K562 (cell line): ENCODE results near the gene ABCA3. TPM values are rescaled to one million over a fixed set of nuclear protein-coding genes. Genes with fewer than 3 reads are reported as not detected.

Source experiments
- ARNT ChIP-seq, 2 experiments: fragments of 450-650 bp; IDR thresholded peaks; 2 replicates each; pipeline ENCODE4 v1.6.1; 2016; ENCODE audit warnings: mild to moderate bottlenecking in 1 of 2
- CBX3 ChIP-seq, 2 experiments: IDR thresholded peaks; 1 replicate in 1 of 2; 2 replicates in 1 of 2; pipeline ENCODE4 v1.6.1; 2012; ENCODE audit warnings: inconsistent platforms in 2 of 2, low read length in 2 of 2, borderline replicate concordance in 1 of 2, control low read depth in 1 of 2
- CEBPZ ChIP-seq: fragments of 150-350 bp; IDR thresholded peaks from 2 replicates; pipeline ENCODE4 v1.6.1; 2014; ENCODE audit warnings: low read depth, mild to moderate bottlenecking, low read length, borderline replicate concordance
- FUS ChIP-seq: fragments of 200-400 bp; formaldehyde crosslinking; optimal IDR thresholded peaks from 2 replicates; pipeline ENCODE3; 2017; ENCODE audit warnings: low read depth, low read length
- GATAD2A ChIP-seq: fragments of 450-650 bp; IDR thresholded peaks from 2 replicates; pipeline ENCODE4 v1.6.1; 2017
- IFI16 ChIP-seq: fragments of 250-450 bp; sonication (Bioruptor Pico); IDR thresholded peaks from 2 replicates; pipeline ENCODE4 v2.1.2; 2022; ENCODE audit warnings: mild to moderate bottlenecking, inconsistent platforms
- KLF6 ChIP-seq: fragments of 250-450 bp; sonication (Bioruptor Pico); IDR thresholded peaks from 2 replicates; pipeline ENCODE4 v1.4.0; 2020; ENCODE audit warnings: mild to moderate bottlenecking, moderate library complexity, borderline replicate concordance
- L3MBTL2 ChIP-seq: fragments of 450-650 bp; IDR thresholded peaks from 2 replicates; pipeline ENCODE4 v1.6.1; 2016; ENCODE audit warnings: mild to moderate bottlenecking, moderate library complexity
- MTA3 ChIP-seq: fragments of 450-650 bp; formaldehyde crosslinking; IDR thresholded peaks from 2 replicates; pipeline ENCODE4 v1.6.1; 2017; ENCODE audit warnings: mild to moderate bottlenecking, borderline replicate concordance
- NFIX ChIP-seq: fragments of 250-450 bp; sonication (Bioruptor Pico); IDR thresholded peaks from 2 replicates; pipeline ENCODE4 v1.4.0; 2020; ENCODE audit warnings: low read depth, mild to moderate bottlenecking, moderate library complexity
- RBM25 ChIP-seq: fragments of 200-400 bp; formaldehyde crosslinking; IDR thresholded peaks from 2 replicates; pipeline ENCODE4 v1.6.1; 2018; ENCODE audit warnings: low read length, low read depth, moderate library complexity; ENCODE audit not compliant: severe bottlenecking
- SIN3B ChIP-seq: fragments of 450-650 bp; IDR thresholded peaks from 2 replicates; pipeline ENCODE4 v1.6.1; 2017; ENCODE audit warnings: low read depth, mild to moderate bottlenecking, moderate library complexity
- SIX5 ChIP-seq, 2 experiments: IDR thresholded peaks; 2 replicates each; pipeline ENCODE4 v1.6.1; 2011; ENCODE audit warnings: low read length in 2 of 2, borderline replicate concordance in 1 of 2, low read depth in 1 of 2, mild to moderate bottlenecking in 1 of 2, moderate library complexity in 1 of 2; ENCODE audit not compliant: insufficient read depth in 1 of 2
- TBL1XR1 ChIP-seq, 2 experiments: IDR thresholded peaks; 2 replicates each; pipeline ENCODE4 v1.6.1; 2012; ENCODE audit warnings: improper control_type of control experiment in 2 of 2, low read length in 2 of 2, mild to moderate bottlenecking in 1 of 2
- TCFL5 ChIP-seq: fragments of 250-450 bp; sonication (Bioruptor Pico); conservative IDR thresholded peaks from 2 replicates; pipeline ENCODE4 v1.6.1; 2021; ENCODE audit warnings: mild to moderate bottlenecking, moderate library complexity, matching md5 sums
- TEAD4 ChIP-seq, 2 experiments: sonication (generic) in 1 of 2; formaldehyde crosslinking in 1 of 2; IDR thresholded peaks; 2 replicates each; pipeline versions ENCODE4 v1.6.1 to v1.8.0; 2012 to 2022; ENCODE audit warnings: borderline replicate concordance in 1 of 2, inconsistent platforms in 1 of 2, low read length in 1 of 2, mild to moderate bottlenecking in 1 of 2, missing genetic modification reagents in 1 of 2
- ZBTB5 ChIP-seq: fragments of 450-650 bp; IDR thresholded peaks from 2 replicates; pipeline ENCODE4 v1.6.1; 2017; ENCODE audit warnings: antibody characterized with exemption
- ZNF384 ChIP-seq: IDR thresholded peaks from 2 replicates; pipeline ENCODE4 v1.6.1; 2012; ENCODE audit warnings: low read depth, low read length, improper control_type of control experiment
- ZNF77 ChIP-seq: fragments of 250-450 bp; sonication (Bioruptor Pico); IDR thresholded peaks from 2 replicates; pipeline ENCODE4 v1.5.0; 2020
- polyA plus RNA-seq, 8 experiments: library from polyadenylated mRNA; depleted of rRNA in 4 of 8; stranded (reverse) in 5 of 8; unstranded in 3 of 8; fragments of >200 nt; fragmentation: Nextera tagmentation in 2 of 8; fragmentation: Illumina TruSeq in 1 of 8; extraction: Ambion mirVana in 2 of 8; extraction: Trizol in 1 of 8; gene quantifications; 2 replicates each; pipeline versions ENCODE4 v1.2.1 to v1.2.3, GENCODE V29; 2011 to 2014; ENCODE audit warnings: inconsistent platforms in 1 of 8, missing spikeins in 1 of 8
- total RNA-seq, 7 experiments: library from RNA; depleted of rRNA in 6 of 7; stranded (reverse); fragments of >200 nt in 6 of 7; fragmentation: Illumina TruSeq in 2 of 7; extraction: Trizol in 2 of 7; gene quantifications; 2 replicates each; pipeline versions ENCODE4 v1.2.1 to v1.2.3, GENCODE V29; 2011 to 2021; ENCODE audit warnings: low replicate concordance in 1 of 7
- TF ChIP-seq, protein P1 (sequence below): fragments of 450-650 bp; IDR thresholded peaks from 2 replicates; pipeline ENCODE4 v1.7.1; 2018; ENCODE audit warnings: mild to moderate bottlenecking, low read depth; ENCODE audit not compliant: partially characterized antibody

ABCA3 gene
- total and polyA plus RNA-seq, 9 of the 15 experiments (the other 6 are each of a cell fraction or from before 2014, with no cell fraction given): 0.66 to 23.7 (median 6.9) TPM

DNA sequence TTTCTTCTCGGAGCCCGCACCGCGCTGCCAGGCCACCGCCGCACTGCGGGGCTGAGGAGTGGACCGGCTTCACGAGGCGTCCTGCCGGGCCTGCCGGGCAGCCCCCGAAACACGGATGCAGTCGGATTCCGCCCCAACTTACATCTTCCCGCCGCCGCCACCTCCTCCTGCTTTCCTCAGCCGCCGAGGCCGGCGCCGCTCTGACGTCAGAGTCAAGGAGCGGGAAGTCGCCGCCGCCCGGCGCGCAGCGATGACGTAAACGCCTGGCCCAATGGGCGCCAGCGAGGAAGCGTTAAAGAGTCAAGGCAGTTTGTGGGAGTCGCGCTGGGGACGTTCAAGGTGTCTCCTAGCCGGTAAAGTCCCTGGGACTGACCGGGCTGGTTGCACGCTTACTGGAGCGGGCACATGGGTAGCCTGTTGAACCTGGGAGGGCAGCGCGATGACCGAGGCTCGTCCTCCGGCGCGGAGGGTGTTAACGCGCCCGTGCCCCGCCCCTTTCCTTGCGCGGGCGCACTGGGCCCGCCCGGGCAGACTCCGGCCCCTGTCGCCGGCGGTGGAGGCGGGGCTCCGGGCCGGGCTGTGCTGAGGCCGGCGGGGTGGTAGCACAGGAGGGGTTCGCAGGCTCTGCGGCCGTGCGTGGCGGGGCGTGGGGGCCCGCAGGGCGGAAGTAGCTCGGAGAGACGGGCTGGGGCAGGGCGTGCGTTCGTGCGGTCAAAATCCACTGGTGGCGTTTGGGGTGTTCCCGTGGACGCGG, 72.4 kb downstream of the ABCA3 start, which contains the start of gene RNPS1 (continued):
- no peak; the same call in 1 of the 2 replicates for TF ChIP-seq NFIX (CRISPR knock-in tag)
- TF ChIP-seq ZBTB5: no peak
- no peak for TF ChIP-seq ARNT (IDR thresholded peaks at IDR 0.05)
- TF ChIP-seq IFI16 (CRISPR knock-in tag): no peak
- TF ChIP-seq CBX3 (IDR thresholded peaks at IDR 0.05; ENCODE audit: borderline replicate concordance in 1 of 2, low read length in 2 of 2): no peak; a peak in 1 of 3 replicates
- TF ChIP-seq TBL1XR1 (IDR thresholded peaks at IDR 0.05; ENCODE audit: low read length in 2 of 2): peak in 1 of 2 experiments; percentile 90; a peak in 2 of 4 replicates
- TF ChIP-seq MTA3: peak; percentile 86
- no peak for TF ChIP-seq FUS
- no peak for TF ChIP-seq ZNF384
- TF ChIP-seq RBM25: no peak
- TF ChIP-seq TEAD4 (IDR thresholded peaks at IDR 0.05; ENCODE audit: low read length): no peak
- no peak for TF ChIP-seq TEAD4 (CRISPR knock-in tag; IDR thresholded peaks at IDR 0.05; ENCODE audit: borderline replicate concordance)
- TF ChIP-seq CEBPZ: no peak
- TF ChIP-seq GATAD2A: 0 out of 2 replicates have a peak, but pooled peaks have one; percentile 39
- TF ChIP-seq SIN3B: peak; percentile 89; the same call in 1 of the 2 replicates
- TF ChIP-seq TCFL5 (CRISPR knock-in tag): no peak
- peak in 1 of 2 experiments; percentile 29; a peak in 1 of 4 replicates for TF ChIP-seq SIX5 (IDR thresholded peaks at IDR 0.05; ENCODE audit: borderline replicate concordance in 1 of 2, insufficient read depth in 1 of 2, low read depth in 1 of 2, low read length in 2 of 2)
- TF ChIP-seq ZNF77: no peak
- TF ChIP-seq KLF6 (CRISPR knock-in tag): peak; percentile 58; the same call in 1 of the 2 replicates
- TF ChIP-seq, protein P1, sequence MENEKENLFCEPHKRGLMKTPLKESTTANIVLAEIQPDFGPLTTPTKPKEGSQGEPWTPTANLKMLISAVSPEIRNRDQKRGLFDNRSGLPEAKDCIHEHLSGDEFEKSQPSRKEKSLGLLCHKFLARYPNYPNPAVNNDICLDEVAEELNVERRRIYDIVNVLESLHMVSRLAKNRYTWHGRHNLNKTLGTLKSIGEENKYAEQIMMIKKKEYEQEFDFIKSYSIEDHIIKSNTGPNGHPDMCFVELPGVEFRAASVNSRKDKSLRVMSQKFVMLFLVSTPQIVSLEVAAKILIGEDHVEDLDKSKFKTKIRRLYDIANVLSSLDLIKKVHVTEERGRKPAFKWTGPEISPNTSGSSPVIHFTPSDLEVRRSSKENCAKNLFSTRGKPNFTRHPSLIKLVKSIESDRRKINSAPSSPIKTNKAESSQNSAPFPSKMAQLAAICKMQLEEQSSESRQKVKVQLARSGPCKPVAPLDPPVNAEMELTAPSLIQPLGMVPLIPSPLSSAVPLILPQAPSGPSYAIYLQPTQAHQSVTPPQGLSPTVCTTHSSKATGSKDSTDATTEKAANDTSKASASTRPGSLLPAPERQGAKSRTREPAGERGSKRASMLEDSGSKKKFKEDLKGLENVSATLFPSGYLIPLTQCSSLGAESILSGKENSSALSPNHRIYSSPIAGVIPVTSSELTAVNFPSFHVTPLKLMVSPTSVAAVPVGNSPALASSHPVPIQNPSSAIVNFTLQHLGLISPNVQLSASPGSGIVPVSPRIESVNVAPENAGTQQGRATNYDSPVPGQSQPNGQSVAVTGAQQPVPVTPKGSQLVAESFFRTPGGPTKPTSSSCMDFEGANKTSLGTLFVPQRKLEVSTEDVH: peak; percentile 97
- peak; percentile 89 for TF ChIP-seq L3MBTL2
